Stomach (tissue), 4 donors: ENCODE measurements around the gene INVS.

Experiments
- POLR2A ChIP-seq, 4 donors: fragments of 450-650 bp; IDR thresholded peaks; one replicate each; pipeline ENCODE4 v1.6.1; 2016; ENCODE audit warnings: antibody characterized with exemption in 4 of 4, control low read depth in 2 of 4, mild to moderate bottlenecking in 1 of 4, moderate library complexity in 1 of 4
- TF ChIP-seq, protein P1 (sequence below), 7 experiments: fragments of 450-650 bp in 4 of 7; fragments of 200-600 bp in 3 of 7; sonication (generic) in 3 of 7; IDR thresholded peaks; one replicate each; pipeline ENCODE4 v1.5.1; 2016 to 2019; ENCODE audit warnings: antibody characterized with exemption in 7 of 7, control low read depth in 2 of 7, mild to moderate bottlenecking in 1 of 7

DNA sequence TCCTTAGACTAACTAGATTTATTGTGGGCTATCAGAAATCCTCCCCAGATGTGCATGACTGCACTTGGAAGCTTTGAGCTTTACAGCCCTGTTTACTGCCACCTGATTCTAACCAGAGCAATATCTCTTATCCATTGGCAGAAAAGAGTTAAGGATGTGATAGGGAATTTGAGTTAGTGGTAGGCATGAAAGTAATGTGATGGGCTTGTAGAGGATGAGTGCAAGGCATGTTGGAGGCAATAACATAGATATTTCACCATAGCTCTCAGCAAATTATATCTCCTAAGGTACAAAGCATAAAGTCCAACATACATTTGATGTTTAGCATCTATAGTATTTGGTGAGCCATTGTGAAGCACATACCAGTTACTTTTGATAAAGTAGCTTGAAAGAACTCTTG is 103.8 kb downstream of the INVS start:
- no peak for TF ChIP-seq POLR2A (IDR thresholded peaks at IDR 0.05)
- TF ChIP-seq, protein P1, sequence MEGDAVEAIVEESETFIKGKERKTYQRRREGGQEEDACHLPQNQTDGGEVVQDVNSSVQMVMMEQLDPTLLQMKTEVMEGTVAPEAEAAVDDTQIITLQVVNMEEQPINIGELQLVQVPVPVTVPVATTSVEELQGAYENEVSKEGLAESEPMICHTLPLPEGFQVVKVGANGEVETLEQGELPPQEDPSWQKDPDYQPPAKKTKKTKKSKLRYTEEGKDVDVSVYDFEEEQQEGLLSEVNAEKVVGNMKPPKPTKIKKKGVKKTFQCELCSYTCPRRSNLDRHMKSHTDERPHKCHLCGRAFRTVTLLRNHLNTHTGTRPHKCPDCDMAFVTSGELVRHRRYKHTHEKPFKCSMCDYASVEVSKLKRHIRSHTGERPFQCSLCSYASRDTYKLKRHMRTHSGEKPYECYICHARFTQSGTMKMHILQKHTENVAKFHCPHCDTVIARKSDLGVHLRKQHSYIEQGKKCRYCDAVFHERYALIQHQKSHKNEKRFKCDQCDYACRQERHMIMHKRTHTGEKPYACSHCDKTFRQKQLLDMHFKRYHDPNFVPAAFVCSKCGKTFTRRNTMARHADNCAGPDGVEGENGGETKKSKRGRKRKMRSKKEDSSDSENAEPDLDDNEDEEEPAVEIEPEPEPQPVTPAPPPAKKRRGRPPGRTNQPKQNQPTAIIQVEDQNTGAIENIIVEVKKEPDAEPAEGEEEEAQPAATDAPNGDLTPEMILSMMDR (IDR thresholded peaks at IDR 0.05): no peak
